OCI-LY1 (cell line): Measurements from ENCODE around the gene SMYD3.

Source experiments
- H2AFZ ChIP-seq: fragments of 200-600 bp; sonication (generic), shearing (Covaris generic); 2 replicates; pipeline ENCODE4 v1.6.0; 2014; ENCODE audit warnings: antibody characterized with exemption, mild to moderate bottlenecking, low read length
- H3F3A ChIP-seq: fragments of 200-600 bp; sonication (generic), shearing (Covaris generic); 2 replicates; pipeline ENCODE4 v1.6.0; 2014; ENCODE audit warnings: mild to moderate bottlenecking, antibody characterized with exemption, low read length, moderate library complexity; ENCODE audit not compliant: insufficient read depth
- H3K27ac ChIP-seq: fragments of 200-600 bp; sonication (generic); 2 replicates; pipeline ENCODE4 v1.5.1; 2014; ENCODE audit warnings: low read length, mixed run types, mild to moderate bottlenecking, low read depth; ENCODE audit not compliant: poor library complexity, severe bottlenecking
- H3K27me3 ChIP-seq: fragments of 200-600 bp; sonication (generic); 2 replicates; pipeline ENCODE4 v1.6.0; 2014; ENCODE audit warnings: antibody characterized with exemption, mild to moderate bottlenecking, low read length, moderate library complexity; ENCODE audit not compliant: insufficient read depth
- H3K36me3 ChIP-seq: fragments of 200-600 bp; sonication (generic); 2 replicates; pipeline ENCODE4 v1.6.1; 2014; ENCODE audit warnings: mild to moderate bottlenecking, antibody characterized with exemption, low read length, moderate library complexity, mixed read lengths; ENCODE audit not compliant: insufficient read depth
- H3K4me1 ChIP-seq: fragments of 200-600 bp; sonication (generic); 2 replicates; pipeline ENCODE4 v1.5.1; 2014; ENCODE audit warnings: mild to moderate bottlenecking, low read length, moderate library complexity; ENCODE audit not compliant: insufficient read depth, severe bottlenecking
- H3K4me2 ChIP-seq: fragments of 200-600 bp; sonication (generic), shearing (Covaris generic); 2 replicates; pipeline ENCODE4 v1.6.1; 2014; ENCODE audit warnings: low read length
- H3K4me3 ChIP-seq: fragments of 200-600 bp; sonication (generic); 2 replicates; pipeline ENCODE4 v1.5.1; 2014; ENCODE audit warnings: low read length, low read depth, mild to moderate bottlenecking, mixed read lengths; ENCODE audit not compliant: poor library complexity, severe bottlenecking
- H3K79me2 ChIP-seq: fragments of 200-600 bp; shearing (Covaris generic); 2 replicates; pipeline ENCODE4 v1.6.1; 2016; ENCODE audit warnings: mixed run types, low read length, mixed read lengths; ENCODE audit not compliant: insufficient read depth
- H3K9ac ChIP-seq: fragments of 200-600 bp; sonication (generic), shearing (Covaris generic); 2 replicates; pipeline ENCODE4 v1.6.1; 2014; ENCODE audit warnings: mild to moderate bottlenecking, low read length, mixed read lengths
- H3K9me2 ChIP-seq: fragments of 200-600 bp; sonication (generic), shearing (Covaris generic); 2 replicates; pipeline ENCODE4 v1.6.1; 2014; ENCODE audit warnings: low read depth, mild to moderate bottlenecking, low read length, mixed read lengths
- H3K9me3 ChIP-seq: fragments of 200-600 bp; shearing (Covaris generic); 2 replicates; pipeline ENCODE4 v1.6.1; 2014; ENCODE audit warnings: low read length, mixed read lengths
- H4K20me1 ChIP-seq: fragments of 200-600 bp; sonication (generic), shearing (Covaris generic); 2 replicates; pipeline ENCODE4 v1.6.0; 2016; ENCODE audit warnings: mild to moderate bottlenecking, low read length; ENCODE audit not compliant: insufficient read depth
- EZH2 ChIP-seq: fragments of 200-600 bp; sonication (generic), shearing (Covaris generic); IDR thresholded peaks from 2 replicates; pipeline ENCODE4 v1.8.0; 2017; ENCODE audit warnings: borderline replicate concordance, mixed run types, mild to moderate bottlenecking, antibody characterized with exemption, low read length, moderate library complexity, mixed read lengths
- TF ChIP-seq, protein P1 (sequence below): fragments of 200-600 bp; sonication (generic), shearing (Covaris generic); IDR thresholded peaks from 2 replicates; pipeline ENCODE4 v1.5.1; 2017; ENCODE audit warnings: mild to moderate bottlenecking, antibody characterized with exemption, low read length, moderate library complexity, mixed read lengths

Gene SMYD3

DNA sequence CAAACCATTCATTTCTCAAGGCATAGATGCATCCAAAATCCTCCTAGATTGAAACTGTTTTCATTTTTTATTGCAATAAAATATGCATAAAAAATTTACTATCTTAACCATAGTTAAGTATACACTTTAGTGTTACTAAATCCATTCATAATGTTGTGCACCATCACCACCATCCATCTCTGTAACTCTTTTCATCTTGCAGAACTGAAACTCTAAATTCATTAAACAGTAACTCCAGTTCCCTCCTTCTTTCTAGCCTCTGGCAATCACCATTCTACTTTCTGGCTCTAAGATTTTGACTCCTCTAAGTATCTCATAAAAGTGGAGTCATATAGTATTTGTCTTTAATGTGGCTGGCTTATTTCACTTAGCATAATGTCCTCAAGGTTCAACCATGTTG lies 236.8 kb downstream of the SMYD3 start:
- H3K27me3 ChIP-seq, result no peaks in the 10 kb centered on the region
- H3K36me3 ChIP-seq, result no peaks in the 10 kb centered on the region
- H3K27ac ChIP-seq, result no peak overlapping the region
- no peaks in the 10 kb centered on the region for H3F3A ChIP-seq
- no peak overlapping the region for H3K9ac ChIP-seq
- H4K20me1 ChIP-seq, result no peaks in the 10 kb centered on the region
- no peak overlapping the region for H3K4me3 ChIP-seq
- H3K4me1 ChIP-seq, result no peaks in the 10 kb centered on the region
- TF ChIP-seq, protein P1, sequence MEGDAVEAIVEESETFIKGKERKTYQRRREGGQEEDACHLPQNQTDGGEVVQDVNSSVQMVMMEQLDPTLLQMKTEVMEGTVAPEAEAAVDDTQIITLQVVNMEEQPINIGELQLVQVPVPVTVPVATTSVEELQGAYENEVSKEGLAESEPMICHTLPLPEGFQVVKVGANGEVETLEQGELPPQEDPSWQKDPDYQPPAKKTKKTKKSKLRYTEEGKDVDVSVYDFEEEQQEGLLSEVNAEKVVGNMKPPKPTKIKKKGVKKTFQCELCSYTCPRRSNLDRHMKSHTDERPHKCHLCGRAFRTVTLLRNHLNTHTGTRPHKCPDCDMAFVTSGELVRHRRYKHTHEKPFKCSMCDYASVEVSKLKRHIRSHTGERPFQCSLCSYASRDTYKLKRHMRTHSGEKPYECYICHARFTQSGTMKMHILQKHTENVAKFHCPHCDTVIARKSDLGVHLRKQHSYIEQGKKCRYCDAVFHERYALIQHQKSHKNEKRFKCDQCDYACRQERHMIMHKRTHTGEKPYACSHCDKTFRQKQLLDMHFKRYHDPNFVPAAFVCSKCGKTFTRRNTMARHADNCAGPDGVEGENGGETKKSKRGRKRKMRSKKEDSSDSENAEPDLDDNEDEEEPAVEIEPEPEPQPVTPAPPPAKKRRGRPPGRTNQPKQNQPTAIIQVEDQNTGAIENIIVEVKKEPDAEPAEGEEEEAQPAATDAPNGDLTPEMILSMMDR, result no peak
- TF ChIP-seq EZH2, result no peak
- no peak overlapping the region for H2AFZ ChIP-seq
- no peak overlapping the region for H3K4me2 ChIP-seq
- no peaks in the 10 kb centered on the region for H3K9me2 ChIP-seq
- no peaks in the 10 kb centered on the region for H3K9me3 ChIP-seq
- H3K79me2 ChIP-seq, result no peaks in the 10 kb centered on the region

DNA sequence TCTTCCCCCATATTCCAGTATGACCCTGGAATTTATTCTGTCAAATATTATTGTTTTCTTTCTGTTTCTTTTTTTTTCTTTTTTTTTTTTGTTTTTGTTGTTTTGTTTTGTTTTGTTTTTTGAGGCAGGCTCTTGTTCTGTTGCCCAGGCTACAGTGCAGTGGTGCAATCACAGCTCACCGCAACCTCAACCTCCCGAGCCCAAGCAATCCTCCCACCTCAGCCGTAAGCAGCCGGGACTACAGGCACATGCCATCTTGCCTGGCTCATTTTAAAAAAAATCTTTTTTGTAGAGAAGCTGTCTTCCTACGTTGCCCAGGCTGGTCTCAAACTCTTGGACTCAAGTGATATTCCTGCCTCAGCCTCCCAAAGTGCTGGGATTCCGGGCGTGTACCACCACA lies 237.6 kb downstream of the SMYD3 start:
- TF ChIP-seq EZH2, result no peak
- TF ChIP-seq, protein P1, result no peak
- no peaks in the 10 kb centered on the region for H3K27me3 ChIP-seq
- no peaks in the 10 kb centered on the region for H4K20me1 ChIP-seq
- H3K79me2 ChIP-seq, result no peaks in the 10 kb centered on the region
- no peak overlapping the region for H3K4me2 ChIP-seq
- H3F3A ChIP-seq, result no peaks in the 10 kb centered on the region
- no peaks in the 10 kb centered on the region for H3K9me2 ChIP-seq
- no peaks in the 10 kb centered on the region for H3K4me1 ChIP-seq
- no peaks in the 10 kb centered on the region for H3K9me3 ChIP-seq
- no peak overlapping the region for H2AFZ ChIP-seq
- no peaks in the 10 kb centered on the region for H3K36me3 ChIP-seq
- H3K9ac ChIP-seq, result no peak overlapping the region
- no peak overlapping the region for H3K27ac ChIP-seq
- H3K4me3 ChIP-seq, result no peak overlapping the region

DNA sequence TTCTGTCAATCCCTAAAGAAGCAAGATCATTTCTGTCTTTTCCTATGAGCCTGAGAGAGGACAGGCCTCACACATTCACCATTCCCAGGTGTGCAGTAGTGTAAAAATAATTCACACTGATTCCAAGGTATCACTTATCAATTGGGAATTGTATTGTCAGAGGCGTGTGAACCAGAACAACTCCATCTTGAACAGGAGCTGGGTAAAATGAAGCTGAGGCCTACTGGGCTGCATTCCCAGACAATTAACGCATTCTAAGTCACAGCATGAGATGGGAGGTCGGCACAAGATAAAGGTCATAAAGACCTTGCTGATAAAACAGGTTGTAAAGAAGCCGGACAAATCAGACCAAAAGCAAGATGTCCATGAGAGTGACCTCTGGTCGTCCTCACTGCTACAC lies 239.2 kb downstream of the SMYD3 start:
- Histone ChIP-seq H4K20me1 (no peaks in the 10 kb centered on the region), H3K4me1 (no peaks in the 10 kb centered on the region), H3K27me3 (no peaks in the 10 kb centered on the region), H3K9ac (no peak overlapping the region), H2AFZ (no peak overlapping the region), H3K36me3 (no peaks in the 10 kb centered on the region), H3K27ac (no peak overlapping the region), H3K9me2 (no peaks in the 10 kb centered on the region), H3K4me2 (no peak overlapping the region), H3K4me3 (no peak overlapping the region), H3K79me2 (no peaks in the 10 kb centered on the region), H3K9me3 (no peaks in the 10 kb centered on the region), H3F3A (no peaks in the 10 kb centered on the region)
- TF ChIP-seq EZH2, result no peak
- TF ChIP-seq, protein P1, result no peak
